ENCODE data around the gene KIF1C. TPM values are rescaled to one million over a fixed set of nuclear protein-coding genes. Genes with fewer than 3 reads are reported as not detected.

KIF1C gene
- polyA plus RNA-seq, 1 experiment, result 81.6 TPM

- Histone ChIP-seq H3K36me3 (ENCODE audit: control insufficient read depth, insufficient read depth, low read length) (peaks cover 45% of the 10 kb centered on the region), H3K27me3 (ENCODE audit: control insufficient read depth, insufficient read depth, low read length) (no peaks in the 10 kb centered on the region), H3K4me3 (ENCODE audit: low read depth, low read length) (no peak overlapping the region)
- ChIA-PET CTCF (interaction anchor here (1.4 kb wide), 1 partner anchor 28 kb away, joined by 4 read pairs; no protein-coding TSS in a partner anchor), POLR2A (no interaction called here)
- TF ChIP-seq CTCF (IDR thresholded peaks at IDR 0.05; ENCODE audit: insufficient read depth, low read depth, low read length), result no peak
- no peak for DNase-seq (ENCODE audit: low read depth)
These were observed 4.5 kb downstream of the KIF1C start for GRCh38 chr17:5002121-5002788.

GRCh38 chr17:5003214-5003867 lies 5.6 kb downstream of the KIF1C start:
- no peak for TF ChIP-seq CTCF (IDR thresholded peaks at IDR 0.05; ENCODE audit: insufficient read depth, low read depth, low read length)
- H3K27me3 ChIP-seq (ENCODE audit: control insufficient read depth, insufficient read depth, low read length), result no peaks in the 10 kb centered on the region
- H3K4me3 ChIP-seq (ENCODE audit: low read depth, low read length), result no peak overlapping the region
- CTCF ChIA-PET, result no interaction called here
- POLR2A ChIA-PET, result no interaction called here
- peaks cover 54% of the 10 kb centered on the region for H3K36me3 ChIP-seq (ENCODE audit: control insufficient read depth, insufficient read depth, low read length)
- no peak for DNase-seq (ENCODE audit: low read depth)

- ChIA-PET CTCF (no interaction called here), POLR2A (no interaction called here)
- Histone ChIP-seq H3K27me3 (ENCODE audit: control insufficient read depth, insufficient read depth, low read length) (no peaks in the 10 kb centered on the region), H3K36me3 (ENCODE audit: control insufficient read depth, insufficient read depth, low read length) (peaks cover 52% of the 10 kb centered on the region), H3K4me3 (ENCODE audit: low read depth, low read length) (no peak overlapping the region)
- no peak for DNase-seq (ENCODE audit: low read depth)
- no peak for TF ChIP-seq CTCF (IDR thresholded peaks at IDR 0.05; ENCODE audit: insufficient read depth, low read depth, low read length)
These were observed 14.2 kb downstream of the KIF1C start for GRCh38 chr17:5011928-5012327.

GRCh38 chr17:5014357-5014756 lies 16.6 kb downstream of the KIF1C start:
- H3K36me3 ChIP-seq (ENCODE audit: control insufficient read depth, insufficient read depth, low read length), result peaks cover 42% of the 10 kb centered on the region
- H3K27me3 ChIP-seq (ENCODE audit: control insufficient read depth, insufficient read depth, low read length), result no peaks in the 10 kb centered on the region
- ChIA-PET CTCF (no interaction called here), POLR2A (no interaction called here)
- no peak for TF ChIP-seq CTCF (IDR thresholded peaks at IDR 0.05; ENCODE audit: insufficient read depth, low read depth, low read length)
- no peak overlapping the region for H3K4me3 ChIP-seq (ENCODE audit: low read depth, low read length)
- DNase-seq (ENCODE audit: low read depth), result no peak

- H3K4me3 ChIP-seq (ENCODE audit: low read depth, low read length), result no peak overlapping the region
- peaks cover 40% of the 10 kb centered on the region for H3K36me3 ChIP-seq (ENCODE audit: control insufficient read depth, insufficient read depth, low read length)
- CTCF ChIA-PET, result interaction anchor here (0.6 to 1.2 kb wide), 3 partner anchors 11 to 230 kb away, joined by 3 to 5 read pairs (median 4); no protein-coding TSS in a partner anchor
- POLR2A ChIA-PET, result no interaction called here
- no peaks in the 10 kb centered on the region for H3K27me3 ChIP-seq (ENCODE audit: control insufficient read depth, insufficient read depth, low read length)
- no peak for DNase-seq (ENCODE audit: low read depth)
- TF ChIP-seq CTCF (IDR thresholded peaks at IDR 0.05; ENCODE audit: insufficient read depth, low read depth, low read length), result 0 out of 2 replicates have a peak, but pooled peaks have one; percentile 10
These were observed 21.8 kb downstream of the KIF1C start for GRCh38 chr17:5019475-5019956.

Data from BJ (cell line).